SK-N-SH treated with all-trans-retinoic acid at 6 μM for 48 hours (cell line): ENCODE results near the gene LPIN3.

Source experiments
- ATAC-seq: fragments of 200-7000 bp; cut with Tn5 transposase; 3 replicates; pipeline ENCODE4 v1.9.1; 2020; ENCODE audit warnings: mild to moderate bottlenecking, moderate library complexity
- ARNTL ChIP-seq: fragments of 450-650 bp; formaldehyde crosslinking; IDR thresholded peaks from 2 replicates; pipeline ENCODE4 v1.5.0; 2020; ENCODE audit warnings: low read depth, mild to moderate bottlenecking, moderate library complexity, borderline replicate concordance
- BACH2 ChIP-seq: fragments of 250-450 bp; sonication (Bioruptor Pico); IDR thresholded peaks from 2 replicates; pipeline ENCODE4 v1.9.0; 2021; ENCODE audit warnings: mild to moderate bottlenecking, borderline replicate concordance
- CSDC2 ChIP-seq: fragments of 250-450 bp; sonication (Bioruptor Pico); IDR thresholded peaks from 2 replicates; pipeline ENCODE4 v1.5.0; 2020; ENCODE audit warnings: mild to moderate bottlenecking, moderate library complexity
- ESRRG ChIP-seq: fragments of 250-450 bp; sonication (Bioruptor Pico); IDR thresholded peaks from 2 replicates; pipeline ENCODE4 v1.6.1; 2021; ENCODE audit warnings: mild to moderate bottlenecking
- GLIS3 ChIP-seq: fragments of 250-450 bp; sonication (Bioruptor Pico); IDR thresholded peaks from 2 replicates; pipeline ENCODE4 v1.5.0; 2020; ENCODE audit warnings: mild to moderate bottlenecking, moderate library complexity
- ISL1 ChIP-seq: fragments of 250-450 bp; sonication (Bioruptor Pico); IDR thresholded peaks from 2 replicates; pipeline ENCODE4 v2.1.2; 2022; ENCODE audit warnings: mild to moderate bottlenecking, moderate library complexity
- OSR1 ChIP-seq: fragments of 250-450 bp; sonication (Bioruptor Pico); IDR thresholded peaks from 2 replicates; pipeline ENCODE4 v1.8.0; 2022; ENCODE audit warnings: moderate library complexity, mild to moderate bottlenecking, inconsistent platforms
- PPARA ChIP-seq: fragments of 250-450 bp; sonication (Bioruptor Pico); IDR thresholded peaks from 2 replicates; pipeline ENCODE4 v1.5.0; 2020; ENCODE audit warnings: mild to moderate bottlenecking, borderline replicate concordance
- RARB ChIP-seq: fragments of 250-450 bp; sonication (Bioruptor Pico); IDR thresholded peaks from 2 replicates; pipeline ENCODE4 v1.8.0; 2021; ENCODE audit warnings: mild to moderate bottlenecking, moderate library complexity
- SNAI2 ChIP-seq: fragments of 250-450 bp; sonication (Bioruptor Pico); IDR thresholded peaks from 2 replicates; pipeline ENCODE4 v1.5.0; 2020; ENCODE audit warnings: mild to moderate bottlenecking, moderate library complexity
- TCF4 ChIP-seq: fragments of 250-450 bp; sonication (Bioruptor Pico); IDR thresholded peaks from 2 replicates; pipeline ENCODE4 v1.8.0; 2021; ENCODE audit warnings: mild to moderate bottlenecking, moderate library complexity, borderline replicate concordance
- TOX ChIP-seq: fragments of 250-450 bp; sonication (Bioruptor Pico); IDR thresholded peaks from 2 replicates; pipeline ENCODE4 v1.8.0; 2021; ENCODE audit warnings: mild to moderate bottlenecking, moderate library complexity, borderline replicate concordance
- ZC3H10 ChIP-seq: fragments of 250-450 bp; sonication (Bioruptor Pico); IDR thresholded peaks from 2 replicates; pipeline ENCODE4 v1.5.1; 2021; ENCODE audit warnings: mild to moderate bottlenecking, moderate library complexity
- ZFP3 ChIP-seq: fragments of 250-450 bp; sonication (Bioruptor Pico); IDR thresholded peaks from 2 replicates; pipeline ENCODE4 v1.5.0; 2020; ENCODE audit warnings: mild to moderate bottlenecking, moderate library complexity
- ZFP30 ChIP-seq: fragments of 450-650 bp; formaldehyde crosslinking; IDR thresholded peaks from 2 replicates; pipeline ENCODE4 v1.5.0; 2022; ENCODE audit warnings: mild to moderate bottlenecking, moderate library complexity
- ZNF565 ChIP-seq: fragments of 450-650 bp; formaldehyde crosslinking; conservative IDR thresholded peaks from 2 replicates; pipeline ENCODE4 v1.5.0; 2020; ENCODE audit warnings: low read depth, mild to moderate bottlenecking, moderate library complexity
- ZNF70 ChIP-seq: fragments of 450-650 bp; formaldehyde crosslinking; IDR thresholded peaks from 2 replicates; pipeline ENCODE4 v1.5.0; 2020; ENCODE audit warnings: mild to moderate bottlenecking, moderate library complexity
- ZNF8 ChIP-seq: fragments of 450-650 bp; formaldehyde crosslinking; IDR thresholded peaks from 2 replicates; pipeline ENCODE4 v1.5.0; 2020; ENCODE audit warnings: mild to moderate bottlenecking, moderate library complexity
- TF ChIP-seq, protein P1 (sequence below): fragments of 250-450 bp; sonication (Bioruptor Pico); IDR thresholded peaks from 2 replicates; pipeline ENCODE4 v1.5.0; 2020; ENCODE audit warnings: mild to moderate bottlenecking, moderate library complexity
- TF ChIP-seq, protein P2 (sequence below): fragments of 250-450 bp; sonication (Bioruptor Pico); IDR thresholded peaks from 2 replicates; pipeline ENCODE4 v1.8.0; 2021; ENCODE audit warnings: low read depth, mild to moderate bottlenecking, moderate library complexity, borderline replicate concordance
- TF ChIP-seq, protein P3 (sequence below): fragments of 250-450 bp; sonication (Bioruptor Pico); IDR thresholded peaks from 2 replicates; pipeline ENCODE4 v1.5.1; 2020; ENCODE audit warnings: low read depth, mild to moderate bottlenecking, moderate library complexity
- TF ChIP-seq, protein P4 (sequence below): fragments of 250-450 bp; sonication (Bioruptor Pico); IDR thresholded peaks from 2 replicates; pipeline ENCODE4 v1.8.0; 2020; ENCODE audit warnings: mild to moderate bottlenecking, moderate library complexity, borderline replicate concordance

The LPIN3 gene

DNA sequence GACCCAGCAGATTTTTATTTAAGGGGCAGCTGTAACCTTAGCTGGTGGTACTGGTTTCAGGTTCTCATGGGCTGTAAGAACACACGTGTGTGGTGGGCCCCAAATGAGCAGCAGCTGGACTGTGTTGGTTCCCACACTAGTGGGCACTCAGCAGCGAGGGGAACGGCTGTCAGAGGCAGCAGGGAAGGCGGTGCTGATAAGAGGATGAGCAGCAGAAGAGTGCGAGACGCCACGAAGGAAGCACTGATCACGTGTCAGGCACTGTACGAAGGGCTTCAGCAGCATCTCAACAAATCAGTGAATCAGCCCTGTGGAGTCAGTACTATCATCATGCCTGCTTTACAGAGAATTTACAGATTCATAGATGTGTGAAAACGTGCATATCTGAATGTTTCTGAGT lies 67.0 kb downstream of the LPIN3 start:
- ATAC-seq, result no peak
- TF ChIP-seq PPARA, result no peak
- no peak for TF ChIP-seq ZFP3 (CRISPR knock-in tag)
- TF ChIP-seq ZNF565, result no peak
- no peak for TF ChIP-seq BACH2
- no peak for TF ChIP-seq GLIS3 (CRISPR knock-in tag)
- no peak for TF ChIP-seq ESRRG (CRISPR knock-in tag)
- TF ChIP-seq OSR1, result no peak
- TF ChIP-seq, protein P1, sequence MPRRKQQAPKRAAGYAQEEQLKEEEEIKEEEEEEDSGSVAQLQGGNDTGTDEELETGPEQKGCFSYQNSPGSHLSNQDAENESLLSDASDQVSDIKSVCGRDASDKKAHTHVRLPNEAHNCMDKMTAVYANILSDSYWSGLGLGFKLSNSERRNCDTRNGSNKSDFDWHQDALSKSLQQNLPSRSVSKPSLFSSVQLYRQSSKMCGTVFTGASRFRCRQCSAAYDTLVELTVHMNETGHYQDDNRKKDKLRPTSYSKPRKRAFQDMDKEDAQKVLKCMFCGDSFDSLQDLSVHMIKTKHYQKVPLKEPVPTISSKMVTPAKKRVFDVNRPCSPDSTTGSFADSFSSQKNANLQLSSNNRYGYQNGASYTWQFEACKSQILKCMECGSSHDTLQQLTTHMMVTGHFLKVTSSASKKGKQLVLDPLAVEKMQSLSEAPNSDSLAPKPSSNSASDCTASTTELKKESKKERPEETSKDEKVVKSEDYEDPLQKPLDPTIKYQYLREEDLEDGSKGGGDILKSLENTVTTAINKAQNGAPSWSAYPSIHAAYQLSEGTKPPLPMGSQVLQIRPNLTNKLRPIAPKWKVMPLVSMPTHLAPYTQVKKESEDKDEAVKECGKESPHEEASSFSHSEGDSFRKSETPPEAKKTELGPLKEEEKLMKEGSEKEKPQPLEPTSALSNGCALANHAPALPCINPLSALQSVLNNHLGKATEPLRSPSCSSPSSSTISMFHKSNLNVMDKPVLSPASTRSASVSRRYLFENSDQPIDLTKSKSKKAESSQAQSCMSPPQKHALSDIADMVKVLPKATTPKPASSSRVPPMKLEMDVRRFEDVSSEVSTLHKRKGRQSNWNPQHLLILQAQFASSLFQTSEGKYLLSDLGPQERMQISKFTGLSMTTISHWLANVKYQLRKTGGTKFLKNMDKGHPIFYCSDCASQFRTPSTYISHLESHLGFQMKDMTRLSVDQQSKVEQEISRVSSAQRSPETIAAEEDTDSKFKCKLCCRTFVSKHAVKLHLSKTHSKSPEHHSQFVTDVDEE (CRISPR knock-in tag), result no peak
- no peak for TF ChIP-seq CSDC2
- TF ChIP-seq ISL1 (CRISPR knock-in tag), result no peak
- no peak for TF ChIP-seq SNAI2 (CRISPR knock-in tag)
- no peak for TF ChIP-seq RARB (CRISPR knock-in tag)
- TF ChIP-seq ZNF8 (CRISPR knock-in tag), result no peak
- no peak for TF ChIP-seq ZNF70 (CRISPR knock-in tag)
- TF ChIP-seq, protein P2, sequence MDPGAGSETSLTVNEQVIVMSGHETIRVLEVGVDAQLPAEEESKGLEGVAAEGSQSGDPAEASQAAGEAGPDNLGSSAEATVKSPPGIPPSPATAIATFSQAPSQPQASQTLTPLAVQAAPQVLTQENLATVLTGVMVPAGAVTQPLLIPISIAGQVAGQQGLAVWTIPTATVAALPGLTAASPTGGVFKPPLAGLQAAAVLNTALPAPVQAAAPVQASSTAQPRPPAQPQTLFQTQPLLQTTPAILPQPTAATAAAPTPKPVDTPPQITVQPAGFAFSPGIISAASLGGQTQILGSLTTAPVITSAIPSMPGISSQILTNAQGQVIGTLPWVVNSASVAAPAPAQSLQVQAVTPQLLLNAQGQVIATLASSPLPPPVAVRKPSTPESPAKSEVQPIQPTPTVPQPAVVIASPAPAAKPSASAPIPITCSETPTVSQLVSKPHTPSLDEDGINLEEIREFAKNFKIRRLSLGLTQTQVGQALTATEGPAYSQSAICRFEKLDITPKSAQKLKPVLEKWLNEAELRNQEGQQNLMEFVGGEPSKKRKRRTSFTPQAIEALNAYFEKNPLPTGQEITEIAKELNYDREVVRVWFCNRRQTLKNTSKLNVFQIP, result no peak
- TF ChIP-seq, protein P3, sequence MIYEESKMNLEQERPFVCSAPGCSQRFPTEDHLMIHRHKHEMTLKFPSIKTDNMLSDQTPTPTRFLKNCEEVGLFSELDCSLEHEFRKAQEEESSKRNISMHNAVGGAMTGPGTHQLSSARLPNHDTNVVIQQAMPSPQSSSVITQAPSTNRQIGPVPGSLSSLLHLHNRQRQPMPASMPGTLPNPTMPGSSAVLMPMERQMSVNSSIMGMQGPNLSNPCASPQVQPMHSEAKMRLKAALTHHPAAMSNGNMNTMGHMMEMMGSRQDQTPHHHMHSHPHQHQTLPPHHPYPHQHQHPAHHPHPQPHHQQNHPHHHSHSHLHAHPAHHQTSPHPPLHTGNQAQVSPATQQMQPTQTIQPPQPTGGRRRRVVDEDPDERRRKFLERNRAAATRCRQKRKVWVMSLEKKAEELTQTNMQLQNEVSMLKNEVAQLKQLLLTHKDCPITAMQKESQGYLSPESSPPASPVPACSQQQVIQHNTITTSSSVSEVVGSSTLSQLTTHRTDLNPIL (CRISPR knock-in tag), result no peak
- TF ChIP-seq TOX (CRISPR knock-in tag), result no peak
- TF ChIP-seq, protein P4, sequence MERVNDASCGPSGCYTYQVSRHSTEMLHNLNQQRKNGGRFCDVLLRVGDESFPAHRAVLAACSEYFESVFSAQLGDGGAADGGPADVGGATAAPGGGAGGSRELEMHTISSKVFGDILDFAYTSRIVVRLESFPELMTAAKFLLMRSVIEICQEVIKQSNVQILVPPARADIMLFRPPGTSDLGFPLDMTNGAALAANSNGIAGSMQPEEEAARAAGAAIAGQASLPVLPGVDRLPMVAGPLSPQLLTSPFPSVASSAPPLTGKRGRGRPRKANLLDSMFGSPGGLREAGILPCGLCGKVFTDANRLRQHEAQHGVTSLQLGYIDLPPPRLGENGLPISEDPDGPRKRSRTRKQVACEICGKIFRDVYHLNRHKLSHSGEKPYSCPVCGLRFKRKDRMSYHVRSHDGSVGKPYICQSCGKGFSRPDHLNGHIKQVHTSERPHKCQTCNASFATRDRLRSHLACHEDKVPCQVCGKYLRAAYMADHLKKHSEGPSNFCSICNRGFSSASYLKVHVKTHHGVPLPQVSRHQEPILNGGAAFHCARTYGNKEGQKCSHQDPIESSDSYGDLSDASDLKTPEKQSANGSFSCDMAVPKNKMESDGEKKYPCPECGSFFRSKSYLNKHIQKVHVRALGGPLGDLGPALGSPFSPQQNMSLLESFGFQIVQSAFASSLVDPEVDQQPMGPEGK (CRISPR knock-in tag), result no peak

DNA sequence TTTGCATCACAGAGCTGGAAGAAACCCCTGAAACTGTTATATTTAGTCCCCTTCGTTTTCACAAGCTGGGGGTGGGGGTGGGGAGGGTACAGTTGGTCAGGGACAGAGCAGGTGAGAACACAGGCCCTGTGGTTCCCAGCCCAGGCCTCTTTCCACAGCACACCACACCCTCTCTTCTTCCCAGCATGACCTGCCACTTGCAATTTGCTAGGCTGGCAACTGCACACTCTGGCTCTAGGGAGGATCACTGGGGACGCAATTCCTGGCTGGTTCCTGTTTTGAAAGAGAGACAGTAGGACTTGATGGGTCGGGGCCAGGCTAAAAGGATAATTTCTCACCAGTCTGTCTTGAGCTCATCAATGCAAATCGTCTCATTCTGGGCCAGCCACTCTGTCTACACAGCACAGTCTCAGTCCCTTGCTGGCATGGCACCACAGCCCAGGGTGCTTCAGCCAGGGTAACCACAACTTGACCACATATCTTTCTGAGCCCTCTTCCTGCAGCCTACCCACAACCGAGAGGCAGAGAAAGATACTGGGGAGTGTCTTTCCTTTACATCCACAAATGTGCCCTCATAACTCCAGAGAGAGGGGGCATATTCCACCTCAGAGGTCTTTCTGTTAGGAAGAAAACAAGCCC lies 67.7 kb downstream of the LPIN3 start:
- no peak for ATAC-seq
- TF ChIP-seq TOX (CRISPR knock-in tag) (no peak), PPARA (no peak), RARB (CRISPR knock-in tag) (no peak), CSDC2 (no peak), ZC3H10 (no peak), ZNF70 (CRISPR knock-in tag) (no peak), TCF4 (no peak), ISL1 (CRISPR knock-in tag) (no peak), ZNF8 (CRISPR knock-in tag) (no peak), GLIS3 (CRISPR knock-in tag) (no peak), ZFP3 (CRISPR knock-in tag) (no peak), OSR1 (no peak), ARNTL (CRISPR knock-in tag) (no peak), SNAI2 (CRISPR knock-in tag) (no peak), ZNF565 (no peak), BACH2 (no peak), ZFP30 (CRISPR knock-in tag) (no peak)
- TF ChIP-seq, protein P4 (CRISPR knock-in tag), result no peak
- TF ChIP-seq, protein P1 (CRISPR knock-in tag), result no peak
- TF ChIP-seq, protein P2, result no peak
